ENCODE measurements around the gene ASCL2. TPM values are rescaled to one million over a fixed set of nuclear protein-coding genes. Genes with fewer than 3 reads are reported as not detected.

The ASCL2 gene
- total and polyA plus RNA-seq, 10 of the 15 experiments (the other 5 are each of a cell fraction or from before 2014, with no cell fraction given): not detected

GRCh38 chr11:2219318-2220017 lies 50.9 kb downstream of the ASCL2 start (continued):
- TF ChIP-seq, protein P1, sequence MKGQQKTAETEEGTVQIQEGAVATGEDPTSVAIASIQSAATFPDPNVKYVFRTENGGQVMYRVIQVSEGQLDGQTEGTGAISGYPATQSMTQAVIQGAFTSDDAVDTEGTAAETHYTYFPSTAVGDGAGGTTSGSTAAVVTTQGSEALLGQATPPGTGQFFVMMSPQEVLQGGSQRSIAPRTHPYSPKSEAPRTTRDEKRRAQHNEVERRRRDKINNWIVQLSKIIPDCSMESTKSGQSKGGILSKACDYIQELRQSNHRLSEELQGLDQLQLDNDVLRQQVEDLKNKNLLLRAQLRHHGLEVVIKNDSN (IDR thresholded peaks at IDR 0.05; ENCODE audit: borderline replicate concordance, extremely low read length, insufficient read depth, low read depth, low read length): no peak
- TF ChIP-seq MEF2A (IDR thresholded peaks at IDR 0.05; ENCODE audit: insufficient read depth, low read depth, low read length): no peak
- TF ChIP-seq CHD4 (IDR thresholded peaks at IDR 0.05): no peak
- no peak for TF ChIP-seq ZNF24 (IDR thresholded peaks at IDR 0.05)
- no peak for TF ChIP-seq CBX5 (IDR thresholded peaks at IDR 0.05; ENCODE audit: low read depth)
- no peak for TF ChIP-seq USF2 (IDR thresholded peaks at IDR 0.05; ENCODE audit: borderline replicate concordance, low read depth, low read length)

Other genes starting within 250 kb of the ASCL2 start
Only the 7 nearest of the 9 such genes appear.
- gene IGF2, start 131.2 kb downstream of the ASCL2 start, total RNA-seq (2014; rRNA removed): not detected in 2 replicates
- not detected in 2 replicates for gene IGF2, start 131.2 kb downstream of the ASCL2 start, total RNA-seq (2014; rRNA removed; fragmentation: Illumina TruSeq; extraction: Trizol)
- gene IGF2, start 131.2 kb downstream of the ASCL2 start, total RNA-seq (2021): 0.35 and 0.41 TPM in 2 replicates
- gene IGF2, start 131.2 kb downstream of the ASCL2 start, polyA plus RNA-seq (2011; rRNA removed): 0.03 TPM in 1 of 2 replicates, not detected in the other
- gene IGF2, start 131.2 kb downstream of the ASCL2 start, polyA plus RNA-seq (2014; fragmentation: Illumina TruSeq; extraction: Trizol): not detected in 2 replicates
- not detected for gene IGF2, start 131.2 kb downstream of the ASCL2 start, polyA plus RNA-seq (2014; fragmentation: Nextera tagmentation; extraction: Ambion mirVana)
- gene IGF2, start 131.2 kb downstream of the ASCL2 start, polyA plus RNA-seq (2014; rRNA removed): not detected in 2 replicates
- gene IGF2, start 131.2 kb downstream of the ASCL2 start, polyA plus RNA-seq (2016; fragmentation: Nextera tagmentation; extraction: Ambion mirVana): not detected
- gene INS, start 109.4 kb downstream of the ASCL2 start, total RNA-seq (2014; rRNA removed): not detected in 2 replicates
- not detected in 2 replicates for gene INS, start 109.4 kb downstream of the ASCL2 start, total RNA-seq (2014; rRNA removed; fragmentation: Illumina TruSeq; extraction: Trizol)
- gene INS, start 109.4 kb downstream of the ASCL2 start, total RNA-seq (2021): not detected in 2 replicates
- gene INS, start 109.4 kb downstream of the ASCL2 start, polyA plus RNA-seq (2011; rRNA removed): not detected in 2 replicates
- not detected in 2 replicates for gene INS, start 109.4 kb downstream of the ASCL2 start, polyA plus RNA-seq (2014; fragmentation: Illumina TruSeq; extraction: Trizol)
- gene INS, start 109.4 kb downstream of the ASCL2 start, polyA plus RNA-seq (2014; fragmentation: Nextera tagmentation; extraction: Ambion mirVana): not detected
- gene INS, start 109.4 kb downstream of the ASCL2 start, polyA plus RNA-seq (2014; rRNA removed): not detected in 2 replicates
- not detected for gene INS, start 109.4 kb downstream of the ASCL2 start, polyA plus RNA-seq (2016; fragmentation: Nextera tagmentation; extraction: Ambion mirVana)
- gene TH, start 98.8 kb downstream of the ASCL2 start, total RNA-seq (2014; rRNA removed): not detected in 2 replicates
- not detected in 2 replicates for gene TH, start 98.8 kb downstream of the ASCL2 start, total RNA-seq (2014; rRNA removed; fragmentation: Illumina TruSeq; extraction: Trizol)
- gene TH, start 98.8 kb downstream of the ASCL2 start, total RNA-seq (2021): not detected in 2 replicates
- not detected in 2 replicates for gene TH, start 98.8 kb downstream of the ASCL2 start, polyA plus RNA-seq (2011; rRNA removed)
- not detected in 2 replicates for gene TH, start 98.8 kb downstream of the ASCL2 start, polyA plus RNA-seq (2014; fragmentation: Illumina TruSeq; extraction: Trizol)
- gene TH, start 98.8 kb downstream of the ASCL2 start, polyA plus RNA-seq (2014; fragmentation: Nextera tagmentation; extraction: Ambion mirVana): not detected
- not detected in 2 replicates for gene TH, start 98.8 kb downstream of the ASCL2 start, polyA plus RNA-seq (2014; rRNA removed)
- gene TH, start 98.8 kb downstream of the ASCL2 start, polyA plus RNA-seq (2016; fragmentation: Nextera tagmentation; extraction: Ambion mirVana): not detected
- 0.05 and 0.11 TPM in 2 replicates for gene C11orf21, start 31.3 kb upstream of the ASCL2 start, total RNA-seq (2014; rRNA removed)
- gene C11orf21, start 31.3 kb upstream of the ASCL2 start, total RNA-seq (2014; rRNA removed; fragmentation: Illumina TruSeq; extraction: Trizol): not detected in 2 replicates
- 0.26 TPM in 1 of 2 replicates, not detected in the other for gene C11orf21, start 31.3 kb upstream of the ASCL2 start, total RNA-seq (2021)
- gene C11orf21, start 31.3 kb upstream of the ASCL2 start, polyA plus RNA-seq (2011; rRNA removed): 0.06 TPM in 1 of 2 replicates, not detected in the other
- 0.04 TPM in 1 of 2 replicates, not detected in the other for gene C11orf21, start 31.3 kb upstream of the ASCL2 start, polyA plus RNA-seq (2014; fragmentation: Illumina TruSeq; extraction: Trizol)
- gene C11orf21, start 31.3 kb upstream of the ASCL2 start, polyA plus RNA-seq (2014; fragmentation: Nextera tagmentation; extraction: Ambion mirVana): not detected
- not detected in 2 replicates for gene C11orf21, start 31.3 kb upstream of the ASCL2 start, polyA plus RNA-seq (2014; rRNA removed)
- gene C11orf21, start 31.3 kb upstream of the ASCL2 start, polyA plus RNA-seq (2016; fragmentation: Nextera tagmentation; extraction: Ambion mirVana): not detected
- not detected in 2 replicates for gene TSPAN32, start 31.4 kb upstream of the ASCL2 start, total RNA-seq (2014; rRNA removed)
- gene TSPAN32, start 31.4 kb upstream of the ASCL2 start, total RNA-seq (2014; rRNA removed; fragmentation: Illumina TruSeq; extraction: Trizol): not detected in 2 replicates
- not detected in 2 replicates for gene TSPAN32, start 31.4 kb upstream of the ASCL2 start, total RNA-seq (2021)
- 0.09 TPM in 1 of 2 replicates, not detected in the other for gene TSPAN32, start 31.4 kb upstream of the ASCL2 start, polyA plus RNA-seq (2011; rRNA removed)
- gene TSPAN32, start 31.4 kb upstream of the ASCL2 start, polyA plus RNA-seq (2014; fragmentation: Illumina TruSeq; extraction: Trizol): not detected in 2 replicates
- not detected for gene TSPAN32, start 31.4 kb upstream of the ASCL2 start, polyA plus RNA-seq (2014; fragmentation: Nextera tagmentation; extraction: Ambion mirVana)
- 0.08 TPM in 1 of 2 replicates, not detected in the other for gene TSPAN32, start 31.4 kb upstream of the ASCL2 start, polyA plus RNA-seq (2014; rRNA removed)
- gene TSPAN32, start 31.4 kb upstream of the ASCL2 start, polyA plus RNA-seq (2016; fragmentation: Nextera tagmentation; extraction: Ambion mirVana): under 1 TPM in 1 of 2 experiments, not detected in 1; 0.08 TPM
- gene CD81, start 106.7 kb upstream of the ASCL2 start, total RNA-seq (2014; rRNA removed): 58.2 and 59.2 TPM in 2 replicates
- 48.9 and 55.3 TPM in 2 replicates for gene CD81, start 106.7 kb upstream of the ASCL2 start, total RNA-seq (2014; rRNA removed; fragmentation: Illumina TruSeq; extraction: Trizol)
- 145 TPM in 2 replicates for gene CD81, start 106.7 kb upstream of the ASCL2 start, total RNA-seq (2021)
- gene CD81, start 106.7 kb upstream of the ASCL2 start, polyA plus RNA-seq (2011; rRNA removed): 55.2 and 106 TPM in 2 replicates
- 49.0 and 99.3 TPM in 2 replicates for gene CD81, start 106.7 kb upstream of the ASCL2 start, polyA plus RNA-seq (2014; fragmentation: Illumina TruSeq; extraction: Trizol)
- 1 to 10 TPM; 2.0 to 7.8 TPM for gene CD81, start 106.7 kb upstream of the ASCL2 start, polyA plus RNA-seq (2014; fragmentation: Nextera tagmentation; extraction: Ambion mirVana)
- gene CD81, start 106.7 kb upstream of the ASCL2 start, polyA plus RNA-seq (2014; rRNA removed): 118 and 139 TPM in 2 replicates
- gene CD81, start 106.7 kb upstream of the ASCL2 start, polyA plus RNA-seq (2016; fragmentation: Nextera tagmentation; extraction: Ambion mirVana): 10 to 100 TPM; 18.1 to 24.1 TPM
- gene TSSC4, start 130.2 kb upstream of the ASCL2 start, total RNA-seq (2014; rRNA removed): 49.0 and 52.2 TPM in 2 replicates
- 15.9 and 19.0 TPM in 2 replicates for gene TSSC4, start 130.2 kb upstream of the ASCL2 start, total RNA-seq (2014; rRNA removed; fragmentation: Illumina TruSeq; extraction: Trizol)
- gene TSSC4, start 130.2 kb upstream of the ASCL2 start, total RNA-seq (2021): 52.6 and 55.4 TPM in 2 replicates
- 6.4 and 14.7 TPM in 2 replicates for gene TSSC4, start 130.2 kb upstream of the ASCL2 start, polyA plus RNA-seq (2011; rRNA removed)
- gene TSSC4, start 130.2 kb upstream of the ASCL2 start, polyA plus RNA-seq (2014; fragmentation: Illumina TruSeq; extraction: Trizol): 0.36 and 5.3 TPM in 2 replicates
- 1 to 10 TPM in 1 of 2 experiments, under 1 TPM in 1; 0.69 to 5.3 TPM for gene TSSC4, start 130.2 kb upstream of the ASCL2 start, polyA plus RNA-seq (2014; fragmentation: Nextera tagmentation; extraction: Ambion mirVana)
- gene TSSC4, start 130.2 kb upstream of the ASCL2 start, polyA plus RNA-seq (2014; rRNA removed): 32.3 and 43.8 TPM in 2 replicates
- 10 to 100 TPM; 62.8 to 70.1 TPM for gene TSSC4, start 130.2 kb upstream of the ASCL2 start, polyA plus RNA-seq (2016; fragmentation: Nextera tagmentation; extraction: Ambion mirVana)